Posterior cingulate gyrus (tissue), 11 donors: Measurements from ENCODE around the gene INF2.
"Not testable (repeated sequence)": the region's sequence is repeated elsewhere in the genome, so short reads cannot be mapped to it uniquely, and the experiment has no call there.

Experiments used
- DNase-seq, 10 donors: peaks; one replicate each; pipeline versions ENCODE4 v3.0.0 to v3.0.0-alpha.2; 2020 to 2021; ENCODE audit warnings: mixed read lengths in 3 of 10
- intact Hi-C: fragments of 100-400 bp; cut with DNase I; formaldehyde crosslinking; loops from one replicate; pipeline ENCODE4 v1.15.1; 2023

INF2 gene

GRCh38 chr14:104655128-104655848, 34.1 kb upstream of the INF2 start:
- DNase-seq: peak in 5 of 10 donors; percentile 23 to 91 (median 82)
- intact Hi-C loops: no loop called here

GRCh38 chr14:104656014-104656714, 33.3 kb upstream of the INF2 start:
- intact Hi-C loops: no loop called here
- peak in 5 of 10 donors; percentile 27 to 84 (median 83) for DNase-seq

GRCh38 chr14:104657101-104657524, 32.3 kb upstream of the INF2 start:
- intact Hi-C loops: no loop called here
- DNase-seq: peak in 9 of 10 donors; percentile 30 to 95 (median 71)

- peak in 3 of 10 donors; percentile 55 to 69 (median 66) for DNase-seq
Measured at GRCh38 chr14:104657563-104658324, 31.7 kb upstream of the INF2 start.

GRCh38 chr14:104658325-104658712, 31.1 kb upstream of the INF2 start:
- intact Hi-C loops: no loop called here
- peak in 2 of 10 donors; percentile 47 to 59 for DNase-seq

More at GRCh38 chr14:104657563-104658324, 31.7 kb upstream of the INF2 start:
- intact Hi-C loops: no loop called here

GRCh38 chr14:104659146-104659545, 30.3 kb upstream of the INF2 start:
- intact Hi-C loops: no loop called here
- peak in 2 of 10 donors; percentile 43 to 74 for DNase-seq

- peak in 3 of 10 donors; percentile 72 to 77 (median 74) for DNase-seq
- intact Hi-C loops: no loop called here
Measured at GRCh38 chr14:104659764-104660523, 29.5 kb upstream of the INF2 start.

GRCh38 chr14:104660597-104660996, 28.8 kb upstream of the INF2 start:
- DNase-seq: peak in 3 of 10 donors; percentile 64 to 81 (median 68)
- intact Hi-C loops: no loop called here

GRCh38 chr14:104661086-104661485, 28.3 kb upstream of the INF2 start:
- intact Hi-C loops: no loop called here

GRCh38 chr14:104661528-104662157, 27.8 kb upstream of the INF2 start:
- intact Hi-C loops: not testable (repeated sequence)

More at GRCh38 chr14:104661086-104661485, 28.3 kb upstream of the INF2 start:
- DNase-seq: peak in 2 of 10 donors; percentile 1 to 5

GRCh38 chr14:104662472-104662871, 26.9 kb upstream of the INF2 start:
- intact Hi-C loops: not testable (repeated sequence)
- peak in 3 of 10 donors; percentile 43 to 56 (median 56) for DNase-seq

More at GRCh38 chr14:104661528-104662157, 27.8 kb upstream of the INF2 start:
- peak in 2 of 10 donors; percentile 38 to 62 for DNase-seq

GRCh38 chr14:104664107-104664506, 25.3 kb upstream of the INF2 start:
- intact Hi-C loops: no loop called here
- DNase-seq: peak in 2 of 10 donors; percentile 12 to 76

- peak in 2 of 10 donors; percentile 8 to 67 for DNase-seq
- intact Hi-C loops: no loop called here
Measured at GRCh38 chr14:104664588-104664987, 24.8 kb upstream of the INF2 start.

- no peak for DNase-seq
- intact Hi-C loops: loop anchor here (1.0 kb wide), 1 partner anchor 16 kb away; no protein-coding TSS in a partner anchor
Measured at GRCh38 chr14:104665114-104665656, 24.2 kb upstream of the INF2 start.

- peak; percentile 74 to 99 (median 92) for DNase-seq
- intact Hi-C loops: loop anchor here (1.0 kb wide), 1 partner anchor 15 kb away; no protein-coding TSS in a partner anchor
Measured at GRCh38 chr14:104665657-104666522, 23.5 kb upstream of the INF2 start.

GRCh38 chr14:104666523-104666895, 22.9 kb upstream of the INF2 start:
- peak in 2 of 10 donors; percentile 15 to 30 for DNase-seq
- intact Hi-C loops: not testable (repeated sequence)

GRCh38 chr14:104666981-104667380, 22.4 kb upstream of the INF2 start:
- intact Hi-C loops: no loop called here
- DNase-seq: peak in 3 of 10 donors; percentile 57 to 75 (median 66)

- peak in 1 of 10 donors; percentile 5 for DNase-seq
- intact Hi-C loops: no loop called here
Measured at GRCh38 chr14:104669697-104670096, 19.7 kb upstream of the INF2 start.
